GM12874 (cell line): Measurements from ENCODE around the gene GMEB2.

Experiments
- CTCF ChIP-seq: IDR thresholded peaks from 2 replicates; pipeline ENCODE4 v1.5.1; 2011; ENCODE audit warnings: low read depth, mild to moderate bottlenecking, control low read depth, low read length, moderate library complexity; ENCODE audit not compliant: insufficient read depth

GMEB2 gene

GRCh38 chr20:63664861-63665594, 38.1 kb upstream of the GMEB2 start:
- TF ChIP-seq CTCF = no peak

GRCh38 chr20:63664143-63664851, 37.4 kb upstream of the GMEB2 start:
- TF ChIP-seq CTCF = no peak

DNA sequence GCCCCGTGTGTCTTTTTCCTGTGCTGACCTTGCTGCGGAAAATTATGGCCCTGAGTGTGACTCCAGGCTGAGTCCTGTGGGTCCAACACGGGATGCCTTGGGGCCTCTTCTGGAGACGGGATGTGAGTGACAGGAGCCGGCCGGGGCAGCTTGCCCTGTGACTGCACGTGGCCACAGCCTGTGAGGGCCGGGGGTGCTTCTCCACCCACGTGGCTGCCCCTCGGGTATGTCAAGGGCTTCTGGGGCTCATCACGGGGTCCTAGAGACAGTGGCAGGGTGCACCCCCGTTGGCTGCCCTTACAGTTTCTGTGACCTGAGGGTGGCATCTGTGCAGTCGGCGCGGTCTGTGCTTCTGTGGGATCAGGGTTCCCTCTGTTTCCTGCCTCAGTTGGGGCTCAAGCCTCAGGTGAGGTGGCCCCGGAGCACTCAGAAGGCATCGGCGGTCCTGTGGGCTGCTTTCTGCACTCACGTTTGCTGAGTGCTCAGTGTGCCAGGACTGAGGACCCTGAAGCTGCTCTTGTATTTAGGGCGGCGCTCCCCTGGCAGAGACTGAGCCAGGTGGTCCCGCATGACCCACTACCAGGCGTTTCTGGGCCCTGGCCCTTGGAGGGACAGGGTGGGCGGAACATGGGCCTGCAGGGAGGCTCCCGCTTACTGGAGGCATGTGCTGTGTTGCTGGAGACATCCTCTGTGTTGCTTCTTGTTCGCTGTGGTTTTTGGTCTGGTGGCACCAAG, 36.6 kb upstream of the GMEB2 start:
- no peak for TF ChIP-seq CTCF

DNA sequence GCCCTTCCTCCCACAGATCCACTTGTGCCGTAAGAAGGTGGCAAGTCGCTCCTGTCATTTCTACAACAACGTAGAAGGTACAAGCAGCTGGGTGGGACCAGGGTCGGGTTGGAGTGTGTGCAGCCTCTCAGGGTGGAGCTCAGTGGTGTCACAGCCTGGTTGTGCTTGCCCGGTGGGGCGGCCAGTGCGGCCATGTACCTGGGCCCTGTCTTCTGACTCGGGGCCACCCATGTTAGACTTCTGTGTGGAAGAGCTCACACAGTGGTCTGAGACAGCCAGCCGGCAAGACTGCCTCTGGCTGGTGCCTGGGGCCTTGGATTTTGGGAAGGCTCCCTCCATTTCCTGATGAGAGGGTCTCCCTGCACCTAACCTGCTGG, 35.9 kb upstream of the GMEB2 start:
- TF ChIP-seq CTCF = no peak

DNA sequence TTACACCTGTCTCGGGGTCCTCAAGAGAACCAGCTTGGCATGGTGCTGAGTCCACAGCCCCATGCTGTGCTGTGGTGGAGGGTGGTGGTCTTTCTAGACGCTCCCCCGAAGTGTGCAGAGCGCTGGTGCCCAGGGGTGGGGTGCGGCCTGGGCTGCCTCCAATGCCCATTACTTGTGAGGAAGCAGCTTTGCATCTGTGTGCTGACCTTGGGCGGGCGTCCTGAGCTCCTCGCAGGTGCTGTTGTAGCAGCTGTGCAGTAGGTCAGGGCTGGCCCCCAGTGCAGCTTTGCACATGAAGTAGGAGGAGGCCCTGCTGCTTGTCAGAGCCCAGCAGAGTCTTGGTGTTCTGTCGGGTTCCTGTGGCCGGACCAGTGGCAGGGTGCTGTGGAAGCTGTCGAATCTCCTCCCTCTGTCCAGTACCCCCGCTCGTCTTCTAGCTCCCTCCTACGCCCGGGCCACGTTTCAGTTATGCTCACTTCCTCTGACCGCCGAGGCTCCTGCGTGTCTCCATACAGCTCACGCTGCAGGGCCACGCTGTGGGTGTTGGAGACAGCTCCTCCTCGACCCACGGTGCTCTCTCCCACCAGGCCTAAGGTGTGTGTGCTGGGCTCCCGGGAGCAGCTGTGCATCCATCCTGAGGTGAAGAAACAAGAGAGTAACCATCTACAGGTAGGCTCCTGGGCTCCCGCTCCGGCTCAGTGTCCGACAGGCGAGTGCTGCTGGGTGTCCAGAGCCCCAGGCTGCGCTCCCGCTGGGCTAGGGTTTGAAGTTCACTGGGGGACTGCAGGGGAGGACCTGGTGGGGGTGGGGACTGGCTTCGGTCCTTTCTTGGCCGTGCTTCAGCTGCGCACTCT, 35.3 kb upstream of the GMEB2 start:
- TF ChIP-seq CTCF = no peak

- no peak for TF ChIP-seq CTCF
These were observed 34.2 kb upstream of the GMEB2 start for GRCh38 chr20:63661108-63661507.

DNA sequence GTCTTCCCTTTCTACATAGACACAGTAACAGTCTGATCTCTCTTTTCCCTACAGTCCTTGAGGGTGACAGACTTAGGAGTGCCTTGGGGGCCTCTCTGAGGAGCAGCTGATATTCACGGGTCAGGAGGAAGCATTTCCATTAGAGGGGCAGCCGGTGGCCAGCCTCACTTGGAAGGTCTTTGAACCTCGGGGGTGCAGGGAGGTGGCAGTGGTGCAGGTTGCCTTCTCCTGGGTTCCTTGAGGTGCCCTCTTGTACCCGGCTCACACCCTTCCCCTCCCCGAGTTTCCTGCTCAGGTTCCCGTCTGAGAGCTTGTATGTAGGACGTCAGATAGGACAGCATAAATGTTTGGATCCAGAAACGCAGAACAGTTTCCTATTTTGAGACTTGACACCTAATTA, 33.7 kb upstream of the GMEB2 start:
- no peak for TF ChIP-seq CTCF
